Measurements from ENCODE around the gene EEA1. TPM values are rescaled to one million over a fixed set of nuclear protein-coding genes. Genes with fewer than 3 reads are reported as not detected.
A peak's percentile ranks its signal among the peaks of the same experiment; 100 is the strongest.

The EEA1 gene
- total RNA-seq, 1 experiment from 2014 or later: 27.4 TPM

DNA sequence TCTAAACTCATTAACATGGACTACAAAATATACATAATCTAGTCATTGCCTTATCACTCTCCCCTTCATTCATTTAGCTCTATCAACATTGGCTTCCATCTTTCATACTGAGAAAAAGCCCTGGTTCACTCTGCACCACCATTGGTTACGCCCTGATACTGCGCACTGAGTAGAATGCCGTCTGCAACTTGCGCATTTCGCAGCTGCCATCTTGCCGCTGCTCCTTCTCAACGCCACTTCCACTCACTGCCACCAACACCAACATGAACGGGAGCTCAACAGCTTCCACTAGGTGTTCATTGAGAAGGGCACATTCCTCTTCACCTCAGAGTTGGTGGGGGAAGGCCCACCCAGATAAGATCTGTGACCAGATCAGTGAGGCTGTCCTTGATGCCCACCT, 71.3 kb downstream of the EEA1 start:
- DNase-seq: no peak
- H3K4me1 Mint-ChIP-seq (ENCODE audit: low read depth, unreplicated experiment): peaks cover 14% of the 10 kb centered on the region
- H3K4me3 Mint-ChIP-seq (ENCODE audit: low read depth, unreplicated experiment): no peak overlapping the region
- BruUV-seq (replicated peaks): no TSS peak
- no peaks in the 10 kb centered on the region for H3K36me3 Mint-ChIP-seq (ENCODE audit: insufficient read depth, unreplicated experiment)
- no peaks in the 10 kb centered on the region for H3K27me3 Mint-ChIP-seq (ENCODE audit: unreplicated experiment)
- no peak overlapping the region for H3K27ac Mint-ChIP-seq (ENCODE audit: unreplicated experiment)
- intact Hi-C loops (cut with micrococcal nuclease; ENCODE audit: unreplicated experiment): no loop called here
- no peaks in the 10 kb centered on the region for H3K9me3 Mint-ChIP-seq (ENCODE audit: low read depth, unreplicated experiment)
- CTCF ChIA-PET: no interaction called here
- TF ChIP-seq, protein P1, sequence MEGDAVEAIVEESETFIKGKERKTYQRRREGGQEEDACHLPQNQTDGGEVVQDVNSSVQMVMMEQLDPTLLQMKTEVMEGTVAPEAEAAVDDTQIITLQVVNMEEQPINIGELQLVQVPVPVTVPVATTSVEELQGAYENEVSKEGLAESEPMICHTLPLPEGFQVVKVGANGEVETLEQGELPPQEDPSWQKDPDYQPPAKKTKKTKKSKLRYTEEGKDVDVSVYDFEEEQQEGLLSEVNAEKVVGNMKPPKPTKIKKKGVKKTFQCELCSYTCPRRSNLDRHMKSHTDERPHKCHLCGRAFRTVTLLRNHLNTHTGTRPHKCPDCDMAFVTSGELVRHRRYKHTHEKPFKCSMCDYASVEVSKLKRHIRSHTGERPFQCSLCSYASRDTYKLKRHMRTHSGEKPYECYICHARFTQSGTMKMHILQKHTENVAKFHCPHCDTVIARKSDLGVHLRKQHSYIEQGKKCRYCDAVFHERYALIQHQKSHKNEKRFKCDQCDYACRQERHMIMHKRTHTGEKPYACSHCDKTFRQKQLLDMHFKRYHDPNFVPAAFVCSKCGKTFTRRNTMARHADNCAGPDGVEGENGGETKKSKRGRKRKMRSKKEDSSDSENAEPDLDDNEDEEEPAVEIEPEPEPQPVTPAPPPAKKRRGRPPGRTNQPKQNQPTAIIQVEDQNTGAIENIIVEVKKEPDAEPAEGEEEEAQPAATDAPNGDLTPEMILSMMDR (IDR thresholded peaks at IDR 0.05; ENCODE audit: unreplicated experiment): no peak

DNA sequence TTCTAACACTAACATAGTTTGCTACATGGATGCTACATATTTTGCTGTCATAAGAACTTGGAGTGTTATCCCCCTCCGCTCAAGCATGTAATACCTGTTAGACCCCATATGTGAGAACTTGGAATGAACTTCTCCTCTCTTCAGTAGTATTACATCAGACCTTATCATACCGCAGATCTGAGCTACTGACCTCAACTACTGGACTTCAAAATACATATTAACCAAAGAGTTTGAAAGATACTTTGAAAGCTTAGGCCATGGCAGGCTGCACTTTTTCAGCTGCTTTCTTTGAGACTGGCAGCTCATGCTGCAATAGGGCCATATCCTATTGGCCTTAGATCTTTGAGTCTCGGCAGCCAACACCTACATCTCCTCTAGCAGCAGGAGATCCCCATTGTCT, 74.8 kb downstream of the EEA1 start:
- CTCF ChIA-PET: interaction anchor here (0.9 kb wide), 1 partner anchor 27 kb away, joined by 3 read pairs; no protein-coding TSS in a partner anchor
- no peaks in the 10 kb centered on the region for H3K27me3 Mint-ChIP-seq (ENCODE audit: unreplicated experiment)
- no peaks in the 10 kb centered on the region for H3K36me3 Mint-ChIP-seq (ENCODE audit: insufficient read depth, unreplicated experiment)
- H3K4me1 Mint-ChIP-seq (ENCODE audit: low read depth, unreplicated experiment): peaks cover 14% of the 10 kb centered on the region
- H3K4me3 Mint-ChIP-seq (ENCODE audit: low read depth, unreplicated experiment): no peak overlapping the region
- intact Hi-C loops (cut with micrococcal nuclease; ENCODE audit: unreplicated experiment): no loop called here
- BruUV-seq (replicated peaks): TSS peak; percentile 11
- no peaks in the 10 kb centered on the region for H3K9me3 Mint-ChIP-seq (ENCODE audit: low read depth, unreplicated experiment)
- TF ChIP-seq, protein P1 (IDR thresholded peaks at IDR 0.05; ENCODE audit: unreplicated experiment): no peak
- DNase-seq: no peak
- H3K27ac Mint-ChIP-seq (ENCODE audit: unreplicated experiment): no peak overlapping the region

DNA sequence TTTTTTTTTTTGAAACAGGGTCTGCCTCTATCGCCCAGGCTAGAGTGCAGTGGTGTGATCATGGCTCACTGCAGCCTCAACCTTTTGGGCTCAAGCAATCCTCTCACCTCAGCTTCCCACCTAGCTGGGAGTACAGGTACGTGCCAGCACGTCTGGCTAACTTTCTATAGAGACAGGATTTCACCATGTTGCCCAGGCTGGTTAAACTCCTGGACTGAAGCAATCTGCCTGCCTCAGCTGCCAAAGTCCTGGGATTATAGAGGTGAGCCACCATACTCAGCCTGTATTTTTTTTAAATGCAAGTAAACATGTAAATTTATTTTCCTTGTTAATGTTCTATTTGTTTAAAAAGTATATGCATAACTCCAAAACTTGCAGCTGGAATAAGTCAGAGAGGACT, 80.4 kb downstream of the EEA1 start:
- H3K4me1 Mint-ChIP-seq (ENCODE audit: low read depth, unreplicated experiment): peaks cover 3% of the 10 kb centered on the region
- intact Hi-C loops (cut with micrococcal nuclease; ENCODE audit: unreplicated experiment): no loop called here
- CTCF ChIA-PET: interaction anchor here (0.7 kb wide), 1 partner anchor 1784 kb away, joined by 3 read pairs; no protein-coding TSS in a partner anchor
- H3K4me3 Mint-ChIP-seq (ENCODE audit: low read depth, unreplicated experiment): no peak overlapping the region
- TF ChIP-seq, protein P1 (IDR thresholded peaks at IDR 0.05; ENCODE audit: unreplicated experiment): no peak
- H3K27ac Mint-ChIP-seq (ENCODE audit: unreplicated experiment): no peak overlapping the region
- H3K36me3 Mint-ChIP-seq (ENCODE audit: insufficient read depth, unreplicated experiment): no peaks in the 10 kb centered on the region
- H3K27me3 Mint-ChIP-seq (ENCODE audit: unreplicated experiment): no peaks in the 10 kb centered on the region
- H3K9me3 Mint-ChIP-seq (ENCODE audit: low read depth, unreplicated experiment): no peaks in the 10 kb centered on the region
- DNase-seq: no peak
- BruUV-seq (replicated peaks): no TSS peak

DNA sequence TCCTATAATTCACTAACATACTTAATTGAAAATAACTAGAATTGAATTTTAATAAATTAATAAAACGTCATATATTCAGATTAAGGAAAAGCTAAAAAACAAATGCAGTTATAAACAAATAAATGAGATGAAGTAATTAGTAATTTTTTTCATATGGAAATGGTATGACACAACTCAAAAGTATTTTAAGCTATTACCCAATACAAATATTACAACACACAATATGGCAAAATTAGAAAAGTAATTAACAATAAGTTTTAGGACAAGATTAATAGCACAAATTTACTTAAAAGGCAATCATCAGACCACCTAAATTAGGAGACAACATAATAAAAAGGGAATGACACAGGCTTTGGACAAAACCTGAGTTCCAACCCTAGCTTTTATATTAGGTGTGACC, 81.7 kb downstream of the EEA1 start:
- intact Hi-C loops (cut with micrococcal nuclease; ENCODE audit: unreplicated experiment): no loop called here

More for the DNA sequence above, 81.7 kb downstream of the EEA1 start:
- Mint-ChIP-seq H3K27ac (ENCODE audit: unreplicated experiment) (no peak overlapping the region), H3K4me3 (ENCODE audit: low read depth, unreplicated experiment) (no peak overlapping the region), H3K4me1 (ENCODE audit: low read depth, unreplicated experiment) (no peaks in the 10 kb centered on the region), H3K36me3 (ENCODE audit: insufficient read depth, unreplicated experiment) (no peaks in the 10 kb centered on the region), H3K27me3 (ENCODE audit: unreplicated experiment) (no peaks in the 10 kb centered on the region), H3K9me3 (ENCODE audit: low read depth, unreplicated experiment) (no peaks in the 10 kb centered on the region)
- CTCF ChIA-PET: interaction anchor here (0.6 kb wide), 1 partner anchor 566 kb away, joined by 3 read pairs; no protein-coding TSS in a partner anchor
- BruUV-seq (replicated peaks): no TSS peak
- TF ChIP-seq, protein P1 (IDR thresholded peaks at IDR 0.05; ENCODE audit: unreplicated experiment): no peak
- no peak for DNase-seq

All from Calu3 (cell line).